A549 treated with AZD2906 at 1 μM for 4 hours (cell line): ENCODE data around the gene MTX2. TPM values are rescaled to one million over a fixed set of nuclear protein-coding genes. Genes with fewer than 3 reads are reported as not detected.

Experiments used
- total RNA-seq: library from RNA; stranded (reverse); fragments of 200-300 nt; extraction: Qiagen RNA extraction; gene quantifications from 5 replicates; pipeline ENCODE4 v1.2.3, GENCODE V29; 2022

MTX2 gene
- total RNA-seq: 38.4 to 40.7 TPM (median 40.0 TPM) in 5 replicates

DNA sequence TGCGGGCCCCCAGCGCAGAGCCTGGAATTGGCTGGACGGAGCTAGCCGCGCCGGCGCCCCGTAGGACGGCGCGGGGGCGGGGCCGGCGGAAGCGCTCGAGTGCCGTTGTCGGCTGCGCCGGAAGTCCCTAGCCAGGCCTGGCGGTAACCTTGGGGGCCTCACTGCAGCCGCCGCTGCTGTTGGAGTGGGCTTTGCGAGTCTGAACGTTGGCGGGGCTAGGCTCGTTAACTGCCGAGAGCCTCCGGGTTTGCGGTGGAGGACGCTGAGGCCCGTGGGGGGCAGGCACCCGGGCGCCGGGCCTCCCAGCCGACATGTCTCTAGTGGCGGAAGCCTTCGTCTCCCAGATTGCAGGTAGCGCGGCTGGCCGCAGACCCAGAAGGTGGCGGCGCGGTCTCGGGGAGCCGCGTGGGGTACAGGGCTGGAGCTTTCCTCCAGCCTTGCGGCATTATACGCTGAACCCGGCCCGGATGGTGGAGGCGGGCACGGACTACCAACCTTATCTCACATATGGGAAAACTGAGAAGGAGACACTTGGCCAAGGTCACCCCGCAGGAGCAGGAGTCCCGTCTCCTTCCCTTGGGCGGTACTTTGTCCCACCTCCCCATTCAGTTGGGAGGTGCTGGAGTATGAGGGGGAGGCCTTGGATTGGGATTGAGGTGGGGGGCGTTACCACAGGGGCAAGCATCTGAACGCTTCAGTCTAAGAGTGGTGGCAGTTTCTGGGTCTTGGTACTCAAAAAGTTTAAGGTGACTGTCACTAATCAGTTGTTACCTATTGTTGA, at the start of gene MTX2:
Gene MTX2 (plus strand): TSS at position 124 of the 781 bp plus-strand sequence. CDS start 188 bp downstream, at position 312.

Other genes starting within 250 kb of the MTX2 start
- 0.01 TPM in 1 of 5 replicates, not detected in the others for gene EVX2, start 185.5 kb upstream of the MTX2 start, total RNA-seq
- 0.07 to 0.27 TPM (median 0.18 TPM) in 5 replicates for gene HOXD13, start 176.7 kb upstream of the MTX2 start, total RNA-seq
- gene HOXD12, start 169.6 kb upstream of the MTX2 start, total RNA-seq: not detected in 5 replicates
- gene HOXD11, start 162.2 kb upstream of the MTX2 start, total RNA-seq: 5.2 to 6.9 TPM (median 6.5 TPM) in 5 replicates
- gene HOXD10, start 152.7 kb upstream of the MTX2 start, total RNA-seq: 4.4 to 5.7 TPM (median 5.2 TPM) in 5 replicates
- gene HOXD9, start 146.7 kb upstream of the MTX2 start, total RNA-seq: 0.83 to 1.6 TPM (median 1.2 TPM) in 5 replicates
- 5.0 to 6.2 TPM (median 5.3 TPM) in 5 replicates for gene HOXD8, start 139.7 kb upstream of the MTX2 start, total RNA-seq
- 0.15 to 0.52 TPM (median 0.38 TPM) in 5 replicates for gene HOXD4, start 117.9 kb upstream of the MTX2 start, total RNA-seq
- gene HOXD3, start 112.1 kb upstream of the MTX2 start, total RNA-seq: 0.06 to 0.16 TPM (median 0.09 TPM) in 5 replicates
- gene HOXD1, start 80.8 kb upstream of the MTX2 start, total RNA-seq: 0.08 to 0.27 TPM (median 0.26 TPM) in 5 replicates